HG03135 (cell line): ENCODE results near the gene ATP8B4.
"Not testable (repeated sequence)": the region's sequence is repeated elsewhere in the genome, so short reads cannot be mapped to it uniquely, and the experiment has no call there.

Experiments
- ATAC-seq: cut with Tn5 transposase; IDR thresholded peaks from one replicate; pipeline ENCODE4 v1.9.1; 2021; ENCODE audit warnings: mild to moderate bottlenecking, moderate library complexity; ENCODE audit not compliant: unreplicated experiment

The ATP8B4 gene

GRCh38 chr15:50141856-50142255 lies 22.8 kb upstream of the ATP8B4 start:
- ATAC-seq = no peak

GRCh38 chr15:50140983-50141382 lies 21.9 kb upstream of the ATP8B4 start:
- ATAC-seq = no peak

GRCh38 chr15:50140098-50140497 lies 21.1 kb upstream of the ATP8B4 start:
- ATAC-seq = no peak

- ATAC-seq = no peak
Observed at GRCh38 chr15:50138391-50138790, 19.4 kb upstream of the ATP8B4 start.

- no peak for ATAC-seq
Observed at GRCh38 chr15:50137893-50138292, 18.9 kb upstream of the ATP8B4 start.

GRCh38 chr15:50137330-50137761 lies 18.3 kb upstream of the ATP8B4 start:
- ATAC-seq = no peak

GRCh38 chr15:50135031-50135551 lies 16.1 kb upstream of the ATP8B4 start:
- ATAC-seq = peak; percentile 80

GRCh38 chr15:50134524-50135024 lies 15.5 kb upstream of the ATP8B4 start:
- ATAC-seq = peak; percentile 69

GRCh38 chr15:50132251-50132984 lies 13.4 kb upstream of the ATP8B4 start:
- not testable (repeated sequence) for ATAC-seq

- no peak for ATAC-seq
Observed at GRCh38 chr15:50131617-50132016, 12.6 kb upstream of the ATP8B4 start.

- no peak for ATAC-seq
Observed at GRCh38 chr15:50128266-50128665, 9.2 kb upstream of the ATP8B4 start.

GRCh38 chr15:50127255-50127777 lies 8.3 kb upstream of the ATP8B4 start:
- no peak for ATAC-seq

- no peak for ATAC-seq
Observed at GRCh38 chr15:50126072-50126471, 7.0 kb upstream of the ATP8B4 start.

GRCh38 chr15:50124631-50125030 lies 5.6 kb upstream of the ATP8B4 start:
- no peak for ATAC-seq

- ATAC-seq = no peak
Observed at GRCh38 chr15:50123861-50124557, 5.0 kb upstream of the ATP8B4 start.

- no peak for ATAC-seq
Observed at GRCh38 chr15:50120729-50121128, 1.7 kb upstream of the ATP8B4 start.

- no peak for ATAC-seq
Observed at GRCh38 chr15:50117431-50118027, 1.5 kb downstream of the ATP8B4 start.

- no peak for ATAC-seq
Observed at GRCh38 chr15:50116477-50116876, 2.6 kb downstream of the ATP8B4 start.

- ATAC-seq = no peak
Observed at GRCh38 chr15:50113992-50114780, 4.8 kb downstream of the ATP8B4 start.

GRCh38 chr15:50113187-50113505 lies 5.9 kb downstream of the ATP8B4 start:
- ATAC-seq = no peak
